Endothelial cell of umbilical vein (primary cell): ENCODE results near the gene MSH6. TPM values are rescaled to one million over a fixed set of nuclear protein-coding genes. Genes with fewer than 3 reads are reported as not detected.

Experiments used
- BruUV-seq: library from RNA; stranded (reverse); fragments of 400-500 nt; replicated peaks from 2 replicates; lab custom pipeline; 2021; lab: Mats Ljungman, UMichigan
- CTCF ChIA-PET: fragments of 300-600, 350-600 bp; sonication (Branson Sonifier 250); formaldehyde crosslinking; loops from one replicate; lab custom pipeline; 2021; ENCODE audit warnings: antibody characterized with exemption, inconsistent platforms; lab: Charles Lee
- POLR2A ChIA-PET: fragments of 300-600, 350-600 bp; sonication (Branson Sonifier 250); formaldehyde crosslinking; loops from one replicate; lab custom pipeline; 2021; ENCODE audit warnings: antibody characterized with exemption, inconsistent platforms; lab: Charles Lee
- DNase-seq: peaks from one replicate; pipeline ENCODE4 v3.0.0-alpha.2; 2011; ENCODE audit warnings: low read depth, low spot score
- FAIRE-seq: peaks from 2 replicates; lab custom pipeline; 2011; peaks lifted over from hg19 to GRCh38; lab: Jason Lieb, UNC
- H2AFZ ChIP-seq: 2 replicates; pipeline ENCODE4 v1.6.0; 2012; ENCODE audit warnings: low read depth, low read length, control low read depth, inconsistent platforms
- H3K27ac ChIP-seq: 2 replicates; pipeline ENCODE4 v1.5.1; 2011; ENCODE audit warnings: low read depth, mild to moderate bottlenecking, control low read depth, low read length, moderate library complexity; ENCODE audit not compliant: insufficient read depth
- H3K27me3 ChIP-seq, 2 experiments: 2 replicates each; pipeline versions ENCODE4 v1.6.0 to v1.6.1; 2011; ENCODE audit warnings: low read length in 2 of 2, mixed read lengths in 1 of 2; ENCODE audit not compliant: control insufficient read depth in 2 of 2, insufficient read depth in 2 of 2
- H3K36me3 ChIP-seq, 2 experiments: 2 replicates in 1 of 2; 3 replicates in 1 of 2; pipeline ENCODE4 v1.5.1; 2011; ENCODE audit warnings: low read length in 2 of 2, mild to moderate bottlenecking in 1 of 2, moderate library complexity in 1 of 2; ENCODE audit not compliant: control insufficient read depth in 2 of 2, insufficient read depth in 2 of 2; ENCODE audit errors: extremely low read depth in 1 of 2
- H3K4me1 ChIP-seq: 3 replicates; pipeline ENCODE4 v1.5.1; 2011; ENCODE audit warnings: mild to moderate bottlenecking, low read length; ENCODE audit not compliant: control insufficient read depth, insufficient read depth; ENCODE audit errors: extremely low read depth
- H3K4me2 ChIP-seq: 2 replicates; pipeline ENCODE4 v1.6.1; 2011; ENCODE audit warnings: low read length, control low read depth, mixed read lengths; ENCODE audit not compliant: insufficient read depth
- H3K4me3 ChIP-seq, 3 experiments: fragments of 200-600 bp in 1 of 3; sonication (generic), shearing (Covaris generic) in 1 of 3; replicated peaks in 1 of 3; 2 replicates each; pipeline ENCODE4 v1.5.1; 2011 to 2016; ENCODE audit warnings: control low read depth in 3 of 3, low read length in 3 of 3, mild to moderate bottlenecking in 2 of 3, inconsistent platforms in 1 of 3, low read depth in 1 of 3, moderate library complexity in 1 of 3; ENCODE audit not compliant: insufficient read depth in 1 of 3
- H3K79me2 ChIP-seq: 2 replicates; pipeline ENCODE4 v1.6.0; 2012; ENCODE audit warnings: low read length, inconsistent platforms; ENCODE audit not compliant: control insufficient read depth, insufficient read depth
- H3K9ac ChIP-seq: replicated peaks from 2 replicates; pipeline ENCODE3; 2011; ENCODE audit warnings: low read length, control low read depth; ENCODE audit not compliant: insufficient read depth; ENCODE audit errors: extremely low read depth
- H3K9me1 ChIP-seq: replicated peaks from 3 replicates; pipeline ENCODE4 v1.6.0; 2011; ENCODE audit warnings: mild to moderate bottlenecking, low read length; ENCODE audit not compliant: control insufficient read depth, insufficient read depth; ENCODE audit errors: extremely low read depth
- H3K9me3 ChIP-seq: replicated peaks from 2 replicates; pipeline ENCODE4 v1.5.1; 2012; ENCODE audit warnings: low read length, inconsistent platforms; ENCODE audit not compliant: control insufficient read depth, insufficient read depth
- H4K20me1 ChIP-seq: replicated peaks from 2 replicates; pipeline ENCODE3; 2011; ENCODE audit warnings: mild to moderate bottlenecking, low read length; ENCODE audit not compliant: control insufficient read depth, insufficient read depth; ENCODE audit errors: extremely low read depth
- CTCF ChIP-seq, 2 donors: IDR thresholded peaks; 1 replicate in 1 of 2; 2 replicates in 1 of 2; pipeline ENCODE4 v1.5.1; 2011; ENCODE audit warnings: low read length in 2 of 2, mild to moderate bottlenecking in 2 of 2, moderate library complexity in 2 of 2, control low read depth in 1 of 2, inconsistent platforms in 1 of 2, low read depth in 1 of 2; ENCODE audit not compliant: insufficient read depth in 1 of 2; ENCODE audit errors: extremely low read depth in 1 of 2
- FOS ChIP-seq: IDR thresholded peaks from 2 replicates; pipeline ENCODE4 v1.6.1; 2011; ENCODE audit warnings: mild to moderate bottlenecking, low read length, moderate library complexity, borderline replicate concordance; ENCODE audit not compliant: insufficient read depth
- GATA2 ChIP-seq: IDR thresholded peaks from 2 replicates; pipeline ENCODE4 v1.7.0; 2011; ENCODE audit warnings: low read depth, mild to moderate bottlenecking, moderate library complexity, mixed read lengths, low read length; ENCODE audit not compliant: insufficient read length, insufficient read depth
- JUN ChIP-seq: IDR thresholded peaks from 2 replicates; pipeline ENCODE4 v1.6.1; 2011; ENCODE audit warnings: borderline replicate concordance, low read depth; ENCODE audit not compliant: insufficient read length, insufficient read depth
- MAX ChIP-seq: IDR thresholded peaks from 2 replicates; pipeline ENCODE4 v1.6.1; 2011; ENCODE audit not compliant: insufficient read depth, insufficient read length
- POLR2AphosphoS5 ChIP-seq: IDR thresholded peaks from 2 replicates; pipeline ENCODE4 v1.6.1; 2012; ENCODE audit warnings: low read depth, mild to moderate bottlenecking, control low read depth, low read length, moderate library complexity; ENCODE audit not compliant: insufficient read depth
- dilution Hi-C: fragments of 300-500 bp; cut with MboI; formaldehyde crosslinking; loops from one replicate; pipeline ENCODE4 v1.15.0; 2019; ENCODE audit warnings: low sequenced_read_pairs; ENCODE audit not compliant: extremely low pct_ligation_motif_present
- intact Hi-C: fragments of 100-400 bp; cut with micrococcal nuclease; formaldehyde crosslinking; loops from one replicate; pipeline ENCODE4 v1.10.0; 2022
- polyA plus RNA-seq, 4 experiments: library from polyadenylated mRNA; depleted of rRNA in 3 of 4; stranded (reverse) in 3 of 4; unstranded in 1 of 4; fragments of >200 nt; gene quantifications; 2 replicates each; pipeline versions ENCODE4 v1.2.1 to v1.2.3, GENCODE V29; 2011 to 2012; ENCODE audit warnings: missing spikeins in 1 of 4
- total RNA-seq: library from RNA; stranded (reverse); gene quantifications from 2 replicates; pipeline ENCODE4 v1.2.3, GENCODE V29; 2021

Gene MSH6
- total and polyA plus RNA-seq, 2 donors (not counting 3 experiments of a cell fraction or from before 2014, with no cell fraction given): 11.9 to 74.0 TPM

GRCh38 chr2:47735136-47735869, 47.6 kb upstream of the MSH6 start:
- TF ChIP-seq JUN (no peak), FOS (no peak), GATA2 (no peak), MAX (no peak), CTCF (IDR thresholded peaks at IDR 0.05; ENCODE audit: extremely low read depth in 1 of 2, insufficient read depth in 1 of 2, low read depth in 1 of 2, low read length in 2 of 2) (no peak), POLR2AphosphoS5 (no peak)
- H4K20me1 ChIP-seq: no peaks in the 10 kb centered on the region
- CTCF ChIA-PET: interaction anchor here (1.1 to 2.0 kb wide), 2 partner anchors 15 to 54 kb away, joined by 3 to 5 read pairs; no protein-coding TSS in a partner anchor

More at GRCh38 chr2:47735136-47735869, 47.6 kb upstream of the MSH6 start:
- Histone ChIP-seq H3K27ac (no peak overlapping the region), H2AFZ (no peak overlapping the region), H3K79me2 (no peaks in the 10 kb centered on the region), H3K9ac (no peak overlapping the region), H3K9me3 (no peaks in the 10 kb centered on the region), H3K4me1 (no peaks in the 10 kb centered on the region), H3K9me1 (no peaks in the 10 kb centered on the region), H3K36me3 (no peaks in the 10 kb centered on the region), H3K27me3 (peaks cover 4 to 15% of the 10 kb centered on the region in 2 experiments), H3K4me2 (no peak overlapping the region), H3K4me3 (no peak overlapping the region)
- no TSS peak for BruUV-seq
- dilution Hi-C loops (no loop called here), intact Hi-C loops (no loop called here)
- DNase-seq (no peak), FAIRE-seq (no peak)
- POLR2A ChIA-PET: no interaction called here
